Left lung (tissue), 10 donors: ENCODE results near the gene PIK3R1. TPM values are rescaled to one million over a fixed set of nuclear protein-coding genes. Genes with fewer than 3 reads are reported as not detected.
A peak's percentile ranks its signal among the peaks of the same experiment; 100 is the strongest.

Experiments used
- ATAC-seq: fragments of 200-7000 bp; cut with Tn5 transposase; one replicate; pipeline ENCODE4 v1.9.1; 2020; ENCODE audit warnings: moderate library complexity
- DNase-seq, 4 donors: peaks; one replicate each; pipeline ENCODE4 v3.0.0-alpha.2; 2013 to 2020
- H3K27ac ChIP-seq, 2 donors: fragments of 200-600 bp; sonication (generic) in 1 of 2; one replicate each; pipeline versions ENCODE4 v1.5.0 to v1.8.0; 2020 to 2021
- H3K27me3 ChIP-seq, 2 donors: fragments of 200-600 bp; sonication (generic) in 1 of 2; one replicate each; pipeline versions ENCODE4 v1.5.0 to v1.8.0; 2020 to 2021
- H3K36me3 ChIP-seq, 2 donors: fragments of 200-600 bp; sonication (generic) in 1 of 2; one replicate each; pipeline versions ENCODE4 v1.5.0 to v1.8.0; 2020 to 2021
- H3K4me1 ChIP-seq, 2 donors: fragments of 200-600 bp; one replicate each; pipeline ENCODE4 v1.8.0; 2021
- H3K4me3 ChIP-seq, 2 donors: fragments of 200-600 bp; sonication (generic) in 1 of 2; one replicate each; pipeline versions ENCODE4 v1.5.0 to v1.8.0; 2020 to 2021; ENCODE audit warnings: mild to moderate bottlenecking in 1 of 2
- H3K9me3 ChIP-seq, 2 donors: fragments of 200-600 bp; sonication (generic) in 1 of 2; one replicate each; pipeline versions ENCODE4 v1.5.0 to v1.8.0; 2020 to 2021
- intact Hi-C, 2 donors: fragments of 100-400 bp; cut with DNase I; formaldehyde crosslinking; loops; one replicate each; pipeline versions ENCODE4 v1.11.2 to v1.14.2; 2022
- polyA plus RNA-seq, 6 donors: library from polyadenylated mRNA; unstranded; fragments of 120-200 nt; gene quantifications; one replicate each; pipeline ENCODE4 v1.2.1, GENCODE V29; 2013; ENCODE audit not compliant: insufficient read length in 6 of 6
- total RNA-seq, 2 donors: library from RNA; stranded (reverse); fragmentation: NEBNext Ultra II Directional; extraction: Animal tissue kit (Norgen Biotek cat#: 25700); gene quantifications; one replicate each; pipeline ENCODE4 v1.2.1, GENCODE V29; 2021
- TF ChIP-seq, protein P1 (sequence below), 2 donors: fragments of 200-600 bp; sonication (generic) in 1 of 2; IDR thresholded peaks; one replicate each; pipeline versions ENCODE4 v1.5.0 to v1.8.0; 2021; ENCODE audit warnings: antibody characterized with exemption in 2 of 2
- donor health status: DM: no; HTN: yes; CAD: no.
- donor health status: DM: no; HTN: no; CAD: no.

PIK3R1 gene
- total and polyA plus RNA-seq, 8 donors: 70.9 to 92.9 (median 80.5) TPM

DNA sequence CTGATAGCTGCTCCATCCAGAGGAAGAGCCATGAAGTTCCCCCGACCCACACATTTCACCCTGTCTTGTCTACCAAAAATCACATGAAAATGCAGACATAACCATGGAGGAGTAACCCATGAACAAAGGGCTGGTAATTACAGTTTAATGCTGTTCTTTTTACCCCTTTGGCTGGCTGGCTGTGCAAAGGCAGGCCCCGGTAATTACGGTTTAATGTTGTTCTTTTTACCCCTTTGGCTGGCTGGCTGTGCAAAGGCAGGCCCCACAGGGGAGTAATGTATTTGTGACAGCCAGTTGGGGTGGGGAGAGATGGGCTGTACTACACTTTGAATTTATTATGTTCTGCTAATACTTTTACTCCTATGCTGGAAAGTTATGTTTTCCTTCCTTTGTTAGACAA is 41.7 kb downstream of the PIK3R1 start:
- Histone ChIP-seq H3K9me3 (no peaks in the 10 kb centered on the region), H3K27me3 (no peaks in the 10 kb centered on the region), H3K27ac (no peak overlapping the region), H3K4me1 (peaks cover 31 to 85% of the 10 kb centered on the region in 2 donors), H3K36me3 (no peaks in the 10 kb centered on the region), H3K4me3 (no peak overlapping the region)
- no peak for ATAC-seq
- intact Hi-C loops: loop anchor here in 1 of 2 donors (10.0 kb wide), 1 partner anchor 1012 kb away; no protein-coding TSS in a partner anchor
- TF ChIP-seq, protein P1, sequence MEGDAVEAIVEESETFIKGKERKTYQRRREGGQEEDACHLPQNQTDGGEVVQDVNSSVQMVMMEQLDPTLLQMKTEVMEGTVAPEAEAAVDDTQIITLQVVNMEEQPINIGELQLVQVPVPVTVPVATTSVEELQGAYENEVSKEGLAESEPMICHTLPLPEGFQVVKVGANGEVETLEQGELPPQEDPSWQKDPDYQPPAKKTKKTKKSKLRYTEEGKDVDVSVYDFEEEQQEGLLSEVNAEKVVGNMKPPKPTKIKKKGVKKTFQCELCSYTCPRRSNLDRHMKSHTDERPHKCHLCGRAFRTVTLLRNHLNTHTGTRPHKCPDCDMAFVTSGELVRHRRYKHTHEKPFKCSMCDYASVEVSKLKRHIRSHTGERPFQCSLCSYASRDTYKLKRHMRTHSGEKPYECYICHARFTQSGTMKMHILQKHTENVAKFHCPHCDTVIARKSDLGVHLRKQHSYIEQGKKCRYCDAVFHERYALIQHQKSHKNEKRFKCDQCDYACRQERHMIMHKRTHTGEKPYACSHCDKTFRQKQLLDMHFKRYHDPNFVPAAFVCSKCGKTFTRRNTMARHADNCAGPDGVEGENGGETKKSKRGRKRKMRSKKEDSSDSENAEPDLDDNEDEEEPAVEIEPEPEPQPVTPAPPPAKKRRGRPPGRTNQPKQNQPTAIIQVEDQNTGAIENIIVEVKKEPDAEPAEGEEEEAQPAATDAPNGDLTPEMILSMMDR (IDR thresholded peaks at IDR 0.05): no peak
- DNase-seq: no peak

DNA sequence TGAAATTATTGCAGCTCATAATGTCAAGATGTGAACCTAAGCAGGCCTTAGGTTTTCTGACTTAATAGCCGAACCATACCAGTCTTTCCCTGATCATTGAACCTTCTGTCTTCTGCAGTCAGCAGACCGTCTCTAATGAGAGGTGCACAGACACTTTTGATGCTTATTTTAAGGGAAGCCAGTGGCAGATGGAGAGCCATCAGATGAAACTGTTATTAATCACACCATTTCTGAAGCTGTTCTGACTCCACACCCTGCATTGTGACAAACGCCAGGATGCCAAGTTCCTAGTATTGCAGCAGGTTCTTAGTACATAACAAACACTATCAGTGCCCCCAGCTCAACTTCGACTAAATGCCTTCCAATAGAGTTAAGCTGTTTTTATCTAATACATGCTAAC is 43.0 kb downstream of the PIK3R1 start:
- DNase-seq (no peak), ATAC-seq (no peak)
- H3K9me3 ChIP-seq: no peaks in the 10 kb centered on the region
- no peak overlapping the region for H3K4me3 ChIP-seq
- H3K27me3 ChIP-seq: no peaks in the 10 kb centered on the region
- H3K36me3 ChIP-seq: no peaks in the 10 kb centered on the region
- intact Hi-C loops: loop anchor here in 1 of 2 donors (10.0 kb wide), 1 partner anchor 1014 kb away; no protein-coding TSS in a partner anchor
- TF ChIP-seq, protein P1 (IDR thresholded peaks at IDR 0.05): no peak
- no peak overlapping the region for H3K27ac ChIP-seq
- H3K4me1 ChIP-seq: peaks cover 22 to 72% of the 10 kb centered on the region in 2 donors

DNA sequence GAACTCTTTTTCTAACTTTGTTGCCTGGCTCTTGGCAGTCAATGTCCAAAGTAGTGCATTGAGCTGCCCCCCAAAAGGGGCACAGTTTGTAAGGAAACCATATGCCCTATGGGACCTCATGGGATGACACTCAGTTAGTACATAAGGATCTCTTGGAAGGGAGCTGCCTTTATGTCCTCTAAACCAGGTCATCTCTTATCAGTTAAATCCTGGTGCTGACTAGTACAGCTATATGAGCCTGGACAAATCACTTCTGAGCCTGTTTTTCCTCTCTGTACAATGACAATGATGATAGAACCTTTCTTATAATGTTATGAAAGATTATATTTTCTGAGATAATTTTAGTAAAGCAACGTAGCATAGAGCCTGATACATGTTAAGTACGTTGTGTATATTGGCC is 44.1 kb downstream of the PIK3R1 start:
- intact Hi-C loops: loop anchor here in 1 of 2 donors (10.0 kb wide), 1 partner anchor 1015 kb away; no protein-coding TSS in a partner anchor
- peaks cover 31 to 70% of the 10 kb centered on the region in 2 donors for H3K4me1 ChIP-seq

DNA sequence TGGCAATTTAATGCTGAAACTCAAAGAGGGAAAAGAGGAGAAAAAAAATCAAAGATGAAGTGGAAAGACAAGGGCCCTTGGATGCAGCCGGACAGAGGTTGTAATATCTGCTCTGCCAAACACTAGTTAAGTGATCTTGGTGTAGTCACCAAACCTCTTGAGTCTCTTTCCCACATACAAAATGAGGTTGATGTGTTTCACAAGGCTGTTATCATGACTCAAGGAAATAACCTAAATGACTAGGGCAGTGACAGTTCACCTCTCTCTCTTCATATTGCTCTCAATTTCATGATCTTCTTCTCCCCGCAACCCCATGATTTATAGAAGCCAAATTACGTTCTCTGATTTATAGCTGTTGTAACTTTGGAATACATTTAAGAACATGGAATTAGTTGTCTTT is 44.9 kb downstream of the PIK3R1 start:
- H3K4me1 ChIP-seq: peaks cover 33 to 70% of the 10 kb centered on the region in 2 donors
- intact Hi-C loops: no loop called here

More for the DNA sequence above, 44.1 kb downstream of the PIK3R1 start:
- Histone ChIP-seq H3K9me3 (no peaks in the 10 kb centered on the region), H3K4me3 (no peak overlapping the region), H3K36me3 (no peaks in the 10 kb centered on the region), H3K27ac (no peak overlapping the region), H3K27me3 (no peaks in the 10 kb centered on the region)
- DNase-seq: no peak
- TF ChIP-seq, protein P1 (IDR thresholded peaks at IDR 0.05): no peak
- ATAC-seq: no peak

DNA sequence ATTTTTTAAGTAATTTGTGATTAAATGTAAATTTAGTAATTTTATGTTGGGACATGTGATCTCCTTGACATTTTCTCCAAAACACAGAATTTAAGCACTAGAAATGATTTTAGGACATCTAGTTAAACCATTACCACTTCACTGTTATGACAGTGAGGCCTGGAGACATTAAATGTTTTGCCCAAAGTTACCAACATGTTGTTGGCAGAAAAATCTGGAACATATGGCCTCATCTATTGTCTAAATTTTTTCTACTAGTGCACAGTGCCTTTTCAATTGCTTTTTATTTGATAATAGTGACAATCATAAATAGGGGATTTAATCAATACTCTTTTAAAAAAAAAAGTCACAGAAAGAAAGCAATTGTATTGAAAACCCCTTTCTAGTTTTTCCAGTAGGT is 45.6 kb downstream of the PIK3R1 start:
- H3K9me3 ChIP-seq: no peaks in the 10 kb centered on the region
- DNase-seq: no peak
- peak overlapping the region; percentile 10 to 63 for H3K27ac ChIP-seq
- no peak overlapping the region for H3K4me3 ChIP-seq
- peaks cover 36 to 70% of the 10 kb centered on the region in 2 donors for H3K4me1 ChIP-seq
- H3K36me3 ChIP-seq: no peaks in the 10 kb centered on the region
- no peaks in the 10 kb centered on the region for H3K27me3 ChIP-seq
- no peak for ATAC-seq
- TF ChIP-seq, protein P1 (IDR thresholded peaks at IDR 0.05): no peak
- intact Hi-C loops: no loop called here

More for the DNA sequence above, 44.9 kb downstream of the PIK3R1 start:
- DNase-seq (no peak), ATAC-seq (no peak)
- Histone ChIP-seq H3K4me3 (no peak overlapping the region), H3K27ac (no peak overlapping the region), H3K9me3 (no peaks in the 10 kb centered on the region), H3K27me3 (no peaks in the 10 kb centered on the region), H3K36me3 (no peaks in the 10 kb centered on the region)
- TF ChIP-seq, protein P1 (IDR thresholded peaks at IDR 0.05): no peak
